Muscle of leg (tissue), 11 donors: ENCODE data around the gene NIPA2. TPM values are rescaled to one million over a fixed set of nuclear protein-coding genes. Genes with fewer than 3 reads are reported as not detected.
"Not testable (repeated sequence)": the region's sequence is repeated elsewhere in the genome, so short reads cannot be mapped to it uniquely, and the experiment has no call there.

Experiments
- DNase-seq: peaks from one replicate; pipeline ENCODE4 v3.0.0; 2013
- H3K27ac ChIP-seq: one replicate; pipeline ENCODE4 v1.5.1; 2013; ENCODE audit warnings: mild to moderate bottlenecking, low read length, control low read depth
- H3K27me3 ChIP-seq: one replicate; pipeline ENCODE4 v1.6.1; 2013; ENCODE audit warnings: low read length; ENCODE audit not compliant: control insufficient read depth, insufficient read depth
- H3K36me3 ChIP-seq: one replicate; pipeline ENCODE4 v1.6.1; 2013; ENCODE audit warnings: low read length; ENCODE audit not compliant: control insufficient read depth, insufficient read depth
- H3K4me1 ChIP-seq: one replicate; pipeline ENCODE4 v1.6.1; 2013; ENCODE audit warnings: low read length; ENCODE audit not compliant: control insufficient read depth, insufficient read depth
- H3K4me3 ChIP-seq: one replicate; pipeline ENCODE4 v1.5.1; 2013; ENCODE audit warnings: low read length, control low read depth
- H3K9me3 ChIP-seq: replicated peaks from 2 replicates; pipeline ENCODE4 v1.6.1; 2013; ENCODE audit warnings: low read depth, low read length; ENCODE audit not compliant: control insufficient read depth
- WGBS: methylation state at CpG from one replicate; pipeline ENCODE4 v1.1.5; 2013; ENCODE audit warnings: missing lambda C conversion rate; ENCODE audit not compliant: insufficient coverage; 5-methylcytosine and 5-hydroxymethylcytosine counted together
- polyA plus RNA-seq, 8 donors: library from polyadenylated mRNA; unstranded; fragments of 120-200 nt; gene quantifications; one replicate each; pipeline versions ENCODE4 v1.2.1 to v1.2.3, GENCODE V29; 2013; ENCODE audit warnings: inconsistent platforms in 1 of 8, low replicate concordance in 1 of 8; ENCODE audit not compliant: insufficient read length in 8 of 8, insufficient read depth in 1 of 8
- total RNA-seq: library from RNA; stranded (reverse); fragments of 120-200 nt; gene quantifications from one replicate; pipeline ENCODE4 v1.2.4, GENCODE V29; 2013

NIPA2 gene
- total and polyA plus RNA-seq, 9 donors: 37.7 to 46.8 (median 41.0) TPM

- WGBS: 58% methylated on average over 2 of the region's 2 CpGs
- no peak for DNase-seq
- no peaks in the 10 kb centered on the region for H3K4me1 ChIP-seq
Observed at GRCh38 chr15:22806664-22807063, 31.8 kb upstream of the NIPA2 start.

GRCh38 chr15:22807831-22808230 is 30.6 kb upstream of the NIPA2 start:
- no CpG with 5 or more reads among the region's 9 CpGs for WGBS
- not testable (repeated sequence) for H3K27ac ChIP-seq, H3K9me3 ChIP-seq, H3K4me3 ChIP-seq, H3K36me3 ChIP-seq, DNase-seq, H3K27me3 ChIP-seq, H3K4me1 ChIP-seq

More at GRCh38 chr15:22806664-22807063, 31.8 kb upstream of the NIPA2 start:
- Histone ChIP-seq H3K27me3 (no peaks in the 10 kb centered on the region), H3K36me3 (peaks cover 1% of the 10 kb centered on the region), H3K4me3 (no peak overlapping the region), H3K9me3 (no peaks in the 10 kb centered on the region), H3K27ac (no peak overlapping the region)

DNA sequence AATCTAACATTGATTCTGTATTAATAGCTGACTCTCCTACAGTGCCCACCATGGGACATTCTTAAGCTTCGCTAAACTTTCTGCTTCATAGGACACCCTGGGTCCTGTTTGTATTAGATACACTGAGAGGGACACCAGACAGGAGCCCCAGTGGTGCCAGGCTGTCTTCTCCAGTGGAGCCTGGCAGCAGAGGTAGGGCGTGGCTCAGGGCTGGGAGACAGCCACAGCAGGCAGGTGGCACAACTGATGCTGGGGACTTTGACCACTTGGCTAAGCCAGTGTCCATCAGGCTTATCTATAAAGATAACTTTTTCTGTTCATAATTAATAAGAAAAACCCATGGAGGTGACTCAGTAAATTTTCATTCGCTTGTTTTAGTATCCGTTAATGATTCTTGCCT is 30.2 kb upstream of the NIPA2 start:
- DNase-seq: no peak
- Histone ChIP-seq H3K27me3 (no peaks in the 10 kb centered on the region), H3K27ac (no peak overlapping the region), H3K9me3 (no peaks in the 10 kb centered on the region), H3K4me1 (no peaks in the 10 kb centered on the region), H3K36me3 (peaks cover 6% of the 10 kb centered on the region), H3K4me3 (no peak overlapping the region)
- WGBS: 100% methylated on average over 2 of the region's 4 CpGs

DNA sequence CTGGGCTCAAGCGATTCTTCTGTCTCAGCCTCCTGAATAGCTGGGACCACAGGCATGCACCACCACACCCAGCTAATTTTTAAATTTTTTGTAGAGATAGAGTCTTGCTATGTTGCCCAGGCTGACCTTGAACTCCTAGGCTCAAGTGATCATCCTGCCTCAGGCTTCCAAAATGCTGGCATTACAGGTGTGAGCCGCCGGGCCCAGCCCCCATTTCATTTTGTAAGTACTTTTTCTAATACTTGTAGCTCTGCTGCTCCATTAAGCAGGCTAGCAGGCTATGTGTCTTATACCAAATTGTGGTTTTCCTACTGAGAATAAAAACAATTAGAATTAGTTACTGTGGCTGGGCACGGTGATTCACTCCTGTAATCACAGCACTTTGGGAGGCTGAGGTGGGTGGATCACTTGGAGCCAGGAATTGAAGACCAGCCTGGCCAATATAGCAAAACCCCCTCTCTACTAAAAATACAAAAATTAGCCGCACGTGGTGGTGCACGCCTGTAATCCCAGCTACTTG is 29.6 kb upstream of the NIPA2 start:
- Histone ChIP-seq H3K9me3 (no peaks in the 10 kb centered on the region), H3K4me1 (no peaks in the 10 kb centered on the region), H3K27me3 (no peaks in the 10 kb centered on the region), H3K36me3 (peaks cover 6% of the 10 kb centered on the region), H3K27ac (no peak overlapping the region), H3K4me3 (no peak overlapping the region)
- WGBS: no CpG with 5 or more reads among the region's 7 CpGs
- no peak for DNase-seq

- no peak for DNase-seq
- no CpG with 5 or more reads among the region's 10 CpGs for WGBS
Observed at GRCh38 chr15:22810033-22810852, 28.2 kb upstream of the NIPA2 start.

GRCh38 chr15:22810853-22811338 is 27.6 kb upstream of the NIPA2 start:
- Histone ChIP-seq H3K4me3 (no peak overlapping the region), H3K27me3 (no peaks in the 10 kb centered on the region), H3K9me3 (no peaks in the 10 kb centered on the region), H3K36me3 (peaks cover 6% of the 10 kb centered on the region), H3K4me1 (no peaks in the 10 kb centered on the region), H3K27ac (no peak overlapping the region)
- WGBS: 92% methylated on average over 4 of the region's 8 CpGs
- no peak for DNase-seq

More at GRCh38 chr15:22810033-22810852, 28.2 kb upstream of the NIPA2 start:
- H3K27ac ChIP-seq: no peak overlapping the region
- no peaks in the 10 kb centered on the region for H3K27me3 ChIP-seq
- no peak overlapping the region for H3K4me3 ChIP-seq
- peaks cover 6% of the 10 kb centered on the region for H3K36me3 ChIP-seq
- H3K9me3 ChIP-seq: no peaks in the 10 kb centered on the region
- no peaks in the 10 kb centered on the region for H3K4me1 ChIP-seq

DNA sequence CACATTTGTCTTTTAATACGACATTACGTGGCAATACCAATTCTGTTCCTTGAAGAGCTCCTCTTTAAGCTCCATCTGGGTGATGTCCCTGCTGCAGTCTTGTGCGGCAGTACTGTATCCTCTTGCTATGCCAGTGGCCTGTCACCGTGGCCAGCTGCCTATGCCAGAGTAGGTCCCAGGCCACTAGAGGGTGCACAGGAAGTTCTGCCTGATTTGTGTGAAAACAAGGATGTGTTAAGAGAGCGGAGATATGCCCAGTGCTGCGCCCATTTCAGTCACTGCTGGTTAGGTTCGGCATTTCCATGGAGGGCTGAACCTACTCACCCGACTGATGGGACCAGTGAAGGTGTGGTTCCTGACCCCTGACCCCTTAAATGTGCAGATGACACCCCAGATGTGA is 26.8 kb upstream of the NIPA2 start:
- H3K4me1 ChIP-seq: no peaks in the 10 kb centered on the region
- H3K9me3 ChIP-seq: no peaks in the 10 kb centered on the region
- no peak overlapping the region for H3K27ac ChIP-seq
- H3K4me3 ChIP-seq: no peak overlapping the region
- H3K36me3 ChIP-seq: peaks cover 6% of the 10 kb centered on the region
- no peak for DNase-seq
- WGBS: 80% methylated on average over 8 of the region's 8 CpGs
- no peaks in the 10 kb centered on the region for H3K27me3 ChIP-seq

GRCh38 chr15:22813844-22814243 is 24.6 kb upstream of the NIPA2 start:
- Histone ChIP-seq H3K27ac (no peak overlapping the region), H3K4me3 (no peak overlapping the region), H3K9me3 (no peaks in the 10 kb centered on the region), H3K4me1 (no peaks in the 10 kb centered on the region), H3K36me3 (peaks cover 6% of the 10 kb centered on the region), H3K27me3 (no peaks in the 10 kb centered on the region)
- WGBS: 93% methylated on average over 3 of the region's 3 CpGs
- DNase-seq: no peak

GRCh38 chr15:22815766-22816165 is 22.7 kb upstream of the NIPA2 start:
- no peak for DNase-seq
- no peaks in the 10 kb centered on the region for H3K27me3 ChIP-seq
- peaks cover 17% of the 10 kb centered on the region for H3K36me3 ChIP-seq
- H3K9me3 ChIP-seq: no peaks in the 10 kb centered on the region
- H3K4me1 ChIP-seq: no peaks in the 10 kb centered on the region
- no CpG with 5 or more reads among the region's 1 CpG for WGBS
- no peak overlapping the region for H3K27ac ChIP-seq
- H3K4me3 ChIP-seq: no peak overlapping the region

DNA sequence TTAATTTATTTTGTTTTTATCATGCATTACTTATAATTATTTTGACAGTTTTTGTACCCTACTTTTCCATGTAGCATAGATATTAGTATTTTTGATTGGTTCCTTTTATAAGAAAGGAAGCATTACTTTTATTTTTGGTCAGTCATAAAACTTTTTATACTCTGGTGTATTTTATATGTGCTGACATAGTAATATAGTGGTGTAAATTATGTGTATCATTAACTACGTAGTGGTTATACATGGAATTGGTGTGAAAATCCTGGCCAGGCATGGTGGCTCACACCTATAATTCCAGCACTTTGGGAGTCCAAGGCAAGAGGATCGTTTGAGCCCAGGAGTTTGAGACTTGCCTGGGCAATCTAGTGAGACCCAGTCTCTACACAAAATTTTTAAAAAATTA is 18.8 kb upstream of the NIPA2 start:
- no peaks in the 10 kb centered on the region for H3K27me3 ChIP-seq
- DNase-seq: no peak
- H3K4me1 ChIP-seq: no peaks in the 10 kb centered on the region
- H3K4me3 ChIP-seq: no peak overlapping the region
- no peak overlapping the region for H3K27ac ChIP-seq
- peaks cover 25% of the 10 kb centered on the region for H3K36me3 ChIP-seq
- no peaks in the 10 kb centered on the region for H3K9me3 ChIP-seq
- WGBS: 69% methylated on average over 2 of the region's 2 CpGs
